ENCODE data around the gene RBM33.

RBM33 gene

DNA sequence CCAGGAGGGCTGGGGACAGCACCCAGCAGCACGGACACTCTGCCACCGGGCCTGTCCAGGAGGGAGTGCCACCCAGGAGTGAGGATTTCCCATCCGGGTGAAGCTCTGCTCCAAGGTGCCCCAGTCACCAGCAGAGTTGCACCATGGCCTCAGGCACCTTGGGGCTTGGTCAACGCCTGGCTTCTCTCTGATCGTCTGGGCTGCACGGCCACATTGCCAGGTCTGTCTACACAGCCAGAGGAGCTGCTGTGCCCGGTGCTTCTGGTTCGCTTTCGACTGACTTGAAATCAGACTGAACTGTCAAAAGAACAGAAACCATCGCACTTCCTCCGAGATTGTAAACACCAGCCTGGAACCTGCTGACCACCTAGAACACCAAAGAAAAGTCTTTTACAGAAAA is 155.8 kb downstream of the RBM33 start:
- no peak for DNase-seq

DNA sequence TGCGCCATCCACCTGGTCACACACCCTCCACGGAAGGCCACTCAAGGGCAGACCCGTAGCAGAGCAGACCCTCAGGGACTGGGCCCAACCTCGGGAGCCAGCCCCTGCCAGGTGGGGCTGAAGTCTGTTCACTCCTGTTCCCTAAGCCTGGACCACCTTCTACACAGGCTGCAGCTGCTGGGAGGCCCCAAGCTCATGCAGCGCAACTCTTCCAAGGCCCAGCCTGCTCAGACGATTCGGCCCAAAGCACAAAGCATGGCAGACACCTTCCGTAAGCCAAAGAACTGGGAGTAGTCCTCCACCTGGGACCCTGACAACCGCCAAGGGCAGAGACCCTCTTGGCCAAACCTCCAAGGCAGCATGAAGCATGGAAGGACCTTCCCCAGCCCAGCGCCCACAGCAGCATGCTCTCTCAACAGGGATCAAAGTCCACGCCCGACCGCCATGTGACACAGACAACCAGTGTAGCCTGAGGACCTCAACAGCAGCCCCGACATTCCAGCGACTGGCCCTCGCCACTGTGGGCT is 156.3 kb downstream of the RBM33 start:
- DNase-seq: no peak

DNA sequence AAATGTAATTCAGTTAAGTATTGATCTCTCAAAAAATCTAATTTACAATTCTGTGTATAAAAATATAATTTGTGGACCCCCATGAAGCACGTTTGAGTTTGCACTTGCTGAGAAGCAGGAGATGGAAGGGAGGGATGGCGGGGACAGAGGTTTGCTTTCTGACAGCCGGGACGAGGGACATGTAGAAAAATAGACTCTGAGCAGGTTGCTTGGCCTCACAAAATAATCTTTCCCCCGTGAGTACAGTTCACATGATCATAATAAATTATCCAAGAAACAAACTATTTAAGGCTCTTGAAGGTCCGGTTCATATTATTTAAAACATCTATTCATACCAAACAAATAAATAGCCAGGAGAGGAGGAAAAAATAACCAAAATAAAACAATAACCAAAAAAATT is 157.8 kb downstream of the RBM33 start:
- no peak for DNase-seq

DNA sequence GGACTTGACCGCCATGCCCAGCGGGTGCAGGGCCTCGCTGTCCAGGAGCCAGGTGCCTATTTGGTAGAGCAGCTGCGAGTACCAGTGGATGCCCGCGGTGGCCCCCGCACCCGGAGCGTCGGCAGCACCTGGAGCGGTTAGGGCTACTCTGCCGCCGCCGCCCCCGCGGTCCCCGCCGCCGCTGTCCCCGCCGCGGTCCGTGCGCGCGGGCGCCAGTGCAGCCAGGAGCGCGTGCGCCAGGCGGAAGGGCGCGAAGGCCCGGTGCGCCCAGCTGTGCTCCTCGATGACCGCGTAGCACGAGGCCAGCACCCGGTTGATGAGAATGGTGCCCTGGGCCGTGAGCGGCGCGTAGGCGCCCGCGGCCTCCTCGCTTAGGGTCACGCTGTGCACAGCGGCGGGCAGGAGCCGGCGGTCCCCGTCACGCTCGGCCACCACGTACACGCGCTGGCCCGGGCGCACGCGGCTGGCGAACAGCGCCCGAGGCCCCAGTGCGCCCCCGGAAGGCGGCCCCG is 158.5 kb downstream of the RBM33 start:
- DNase-seq: no peak

DNA sequence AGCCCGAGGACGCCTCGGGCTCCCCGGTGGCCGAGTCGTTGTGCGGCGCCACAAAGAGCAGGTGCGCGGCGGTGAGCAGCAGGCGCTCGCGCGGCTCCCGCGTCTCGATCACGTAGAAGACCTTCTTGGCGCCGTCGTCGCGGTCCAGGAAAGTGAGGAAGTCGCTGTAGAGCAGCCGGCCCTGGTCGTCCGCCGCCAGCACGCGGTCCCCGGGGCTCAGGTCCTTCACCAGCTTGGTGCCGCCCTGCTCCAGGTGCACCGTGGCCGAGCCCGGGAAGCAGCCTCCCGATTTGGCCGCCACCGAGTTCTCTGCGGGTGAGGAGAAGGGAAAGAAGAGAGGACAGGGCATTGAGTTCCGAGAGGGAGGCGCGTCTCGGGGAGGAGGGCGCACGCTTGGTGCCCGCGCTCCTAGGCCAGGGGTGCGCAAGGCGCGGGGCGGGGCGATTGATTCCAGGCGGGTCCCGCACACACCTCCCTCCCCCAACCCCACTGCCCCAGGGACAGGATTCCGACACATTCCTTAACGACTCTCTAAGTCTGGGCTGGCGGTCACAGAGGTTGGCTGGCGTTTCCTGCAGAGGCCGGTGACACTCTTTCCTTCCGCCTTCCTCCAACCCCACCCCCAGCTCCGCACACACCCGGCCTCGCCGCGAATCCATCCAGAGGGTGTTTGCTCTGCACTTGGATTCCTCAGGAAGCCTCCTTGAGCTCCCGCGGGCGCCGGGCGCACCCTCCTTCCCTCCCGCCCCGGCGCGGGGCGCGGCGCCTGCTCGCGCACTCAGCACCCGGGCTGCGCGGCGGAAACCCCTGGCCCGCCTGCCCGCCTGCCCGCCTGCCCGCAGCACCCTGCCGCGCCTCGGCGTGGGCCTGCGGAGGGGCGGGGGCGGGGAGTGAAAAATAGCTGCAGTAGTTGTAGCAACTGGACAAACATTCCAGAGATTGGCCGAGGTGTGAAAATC is 159.2 kb downstream of the RBM33 start:
- DNase-seq: no peak

DNA sequence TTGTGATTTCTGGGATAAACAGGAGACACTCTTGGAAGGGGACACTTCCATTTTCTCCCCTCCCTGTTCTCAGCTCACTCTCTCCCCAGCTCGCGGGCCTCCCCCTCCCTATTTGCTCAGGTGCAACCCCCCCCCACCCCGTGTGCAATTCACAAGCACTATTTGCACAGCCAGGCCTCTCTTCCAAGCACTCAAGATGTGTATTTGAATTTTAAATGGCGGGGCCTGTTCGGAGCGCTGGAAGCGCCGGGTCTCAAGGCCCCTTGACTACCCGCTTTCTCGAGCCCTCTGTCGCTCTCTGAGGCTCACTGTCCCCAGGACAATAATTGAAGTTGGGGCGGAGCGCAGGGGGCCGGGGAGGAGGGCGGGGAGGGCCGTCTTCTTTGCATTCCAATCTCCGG is 160.0 kb downstream of the RBM33 start:
- DNase-seq: no peak

DNA sequence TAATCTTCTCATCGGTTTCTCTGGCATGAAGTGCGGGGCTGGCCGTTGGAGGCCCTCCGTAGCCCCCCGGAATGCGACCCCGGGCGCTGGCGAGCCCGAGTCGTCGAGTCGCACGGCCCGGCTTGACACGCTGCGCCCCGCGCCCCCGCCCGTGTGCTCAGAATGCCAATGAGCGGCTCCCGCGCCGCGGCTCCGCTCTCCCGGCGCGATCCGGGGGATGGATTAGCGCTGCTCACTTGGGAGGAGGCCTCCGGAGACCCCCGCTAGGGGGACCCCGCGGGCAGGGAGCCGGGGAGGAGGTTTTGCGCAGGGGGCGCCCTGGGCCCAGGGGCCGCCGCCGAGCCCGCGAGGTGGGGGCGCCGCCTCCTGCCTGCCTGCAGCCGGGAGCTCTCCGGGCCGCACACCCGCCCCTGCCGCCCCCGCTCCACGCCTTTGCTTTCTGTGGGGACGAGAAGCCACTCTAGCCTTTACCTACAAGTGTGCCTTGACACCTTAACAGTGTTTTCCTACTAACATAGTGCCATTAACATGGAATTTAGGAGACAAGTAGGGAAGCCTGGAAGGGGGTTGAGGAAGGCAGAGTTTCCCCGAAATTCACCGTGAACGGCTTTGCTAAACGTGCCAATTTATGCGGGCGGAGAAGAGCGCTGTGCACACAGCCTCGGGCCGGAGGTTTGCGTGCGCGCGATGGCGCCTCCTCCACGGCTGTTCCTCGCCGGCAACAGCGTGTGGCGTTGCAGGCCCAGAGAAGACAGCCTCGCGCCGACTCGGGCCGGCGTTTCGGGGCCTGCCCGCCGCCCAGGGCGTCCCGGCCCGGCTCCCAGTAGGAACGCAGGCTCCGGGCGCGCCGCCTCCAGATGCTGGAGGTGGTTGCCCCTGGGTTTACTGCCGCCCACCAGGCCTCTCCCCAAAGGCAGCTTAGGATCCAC is 160.7 kb downstream of the RBM33 start:
- peak; percentile 41 for DNase-seq

DNA sequence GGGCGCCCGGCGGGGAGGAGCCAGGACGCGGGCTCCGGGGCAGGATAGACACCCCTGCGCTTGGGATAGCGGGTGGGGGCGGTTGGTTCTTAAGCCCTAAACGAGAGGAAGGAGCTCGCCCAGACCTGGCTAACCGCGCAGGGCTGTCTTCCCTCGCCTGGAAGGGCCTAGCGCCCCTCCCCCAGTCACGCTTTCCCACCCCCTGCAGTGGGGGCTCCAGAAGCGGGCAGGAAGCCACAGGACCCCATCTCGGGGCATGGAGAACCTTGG is 161.3 kb downstream of the RBM33 start:
- no peak for DNase-seq

DNA sequence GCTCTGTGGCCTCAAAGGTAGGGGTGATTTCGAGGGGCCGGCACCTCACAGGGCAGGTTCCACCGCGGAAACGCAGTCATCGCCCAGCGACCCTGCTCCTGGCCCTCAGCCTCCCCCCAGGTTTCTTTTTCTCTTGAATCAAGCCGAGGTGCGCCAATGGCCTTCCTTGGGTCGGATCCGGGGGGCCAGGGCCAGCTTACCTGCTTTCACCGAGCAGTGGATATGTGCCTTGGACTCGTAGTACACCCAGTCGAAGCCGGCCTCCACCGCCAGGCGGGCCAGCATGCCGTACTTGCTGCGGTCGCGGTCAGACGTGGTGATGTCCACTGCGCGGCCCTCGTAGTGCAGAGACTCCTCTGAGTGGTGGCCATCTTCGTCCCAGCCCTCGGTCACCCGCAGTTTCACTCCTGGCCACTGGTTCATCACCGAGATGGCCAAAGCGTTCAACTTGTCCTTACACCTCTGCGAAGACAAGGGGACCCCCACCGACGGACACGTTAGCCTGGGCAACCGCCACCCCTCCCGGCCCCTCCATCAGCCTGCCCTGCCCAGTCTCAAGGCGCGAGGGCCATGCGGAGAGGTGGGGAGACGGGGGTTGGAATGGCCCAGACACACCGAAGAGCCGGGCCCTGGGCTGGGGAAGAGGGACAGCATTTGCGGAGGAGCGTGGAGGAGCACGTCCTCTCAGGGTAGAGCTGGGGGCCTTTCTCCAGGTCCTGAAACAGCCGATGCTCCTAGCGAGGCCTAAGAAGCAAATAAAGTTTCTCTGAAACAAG is 161.8 kb downstream of the RBM33 start:
- no peak for DNase-seq

DNA sequence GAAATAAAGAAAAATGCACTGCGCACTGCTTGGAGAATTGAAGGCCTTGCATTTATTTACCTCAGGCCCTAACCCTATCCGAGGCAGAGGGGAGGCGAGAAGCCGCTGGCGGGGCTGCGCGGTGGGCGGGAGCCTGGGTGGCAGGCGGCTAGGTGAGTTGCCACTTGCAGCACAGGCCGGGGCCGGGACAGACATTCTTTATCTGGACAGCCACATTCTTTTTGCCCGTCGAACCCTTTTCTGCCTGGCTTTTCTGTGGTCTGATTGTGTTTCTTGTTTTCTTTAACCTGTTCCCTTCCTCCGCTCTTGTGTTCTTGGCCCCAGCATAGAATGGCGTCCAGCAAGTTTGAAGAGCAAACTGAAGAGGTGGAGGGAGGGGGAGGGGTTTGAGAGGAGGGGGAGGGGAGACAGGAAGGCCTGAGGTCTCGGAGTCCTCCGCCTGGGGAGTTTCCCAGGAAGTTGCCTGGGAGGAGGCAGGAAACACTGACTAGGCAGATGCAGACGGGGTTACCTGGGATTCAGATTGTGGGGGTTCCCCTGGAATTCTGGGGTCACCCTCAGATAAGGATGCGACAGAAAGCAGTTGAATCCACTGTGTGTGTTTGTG is 162.7 kb downstream of the RBM33 start:
- DNase-seq: no peak

DNA sequence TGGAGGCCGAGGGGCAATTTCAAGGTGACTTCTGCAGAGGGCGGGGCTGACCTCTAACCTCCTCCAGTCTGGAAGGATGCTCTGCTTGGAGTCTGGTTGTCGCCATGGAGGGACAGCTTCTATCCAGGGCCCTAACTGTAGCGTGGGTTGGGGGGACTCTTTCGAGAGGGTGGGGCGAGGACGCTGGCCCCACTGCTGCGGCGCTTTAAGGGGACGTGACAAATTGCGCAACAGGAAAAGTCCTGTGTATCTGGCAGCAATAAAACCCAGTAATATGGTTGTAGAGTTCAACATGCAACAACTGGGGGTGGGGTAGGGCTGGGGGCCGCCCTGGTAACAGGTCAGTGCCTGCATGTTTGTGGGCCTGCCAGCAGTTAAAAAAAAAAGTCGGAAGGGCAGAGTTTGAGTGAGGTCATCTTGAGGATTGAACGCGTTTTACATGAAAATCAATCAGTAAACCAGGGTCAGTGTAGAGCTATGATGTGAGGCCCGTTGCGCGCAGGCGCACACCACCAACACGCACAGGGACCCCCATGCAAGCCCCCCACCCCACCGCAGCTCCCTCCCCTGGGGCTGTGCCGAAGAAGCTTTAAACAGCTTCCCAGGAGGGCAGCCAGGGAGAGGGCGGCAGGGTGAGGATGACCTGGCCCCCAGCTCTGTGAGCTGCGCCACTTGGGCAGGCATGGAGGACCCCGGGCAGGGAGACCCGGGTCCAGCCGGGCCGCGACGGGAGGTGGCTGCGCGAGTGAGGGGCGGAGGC is 163.5 kb downstream of the RBM33 start:
- DNase-seq: no peak

DNA sequence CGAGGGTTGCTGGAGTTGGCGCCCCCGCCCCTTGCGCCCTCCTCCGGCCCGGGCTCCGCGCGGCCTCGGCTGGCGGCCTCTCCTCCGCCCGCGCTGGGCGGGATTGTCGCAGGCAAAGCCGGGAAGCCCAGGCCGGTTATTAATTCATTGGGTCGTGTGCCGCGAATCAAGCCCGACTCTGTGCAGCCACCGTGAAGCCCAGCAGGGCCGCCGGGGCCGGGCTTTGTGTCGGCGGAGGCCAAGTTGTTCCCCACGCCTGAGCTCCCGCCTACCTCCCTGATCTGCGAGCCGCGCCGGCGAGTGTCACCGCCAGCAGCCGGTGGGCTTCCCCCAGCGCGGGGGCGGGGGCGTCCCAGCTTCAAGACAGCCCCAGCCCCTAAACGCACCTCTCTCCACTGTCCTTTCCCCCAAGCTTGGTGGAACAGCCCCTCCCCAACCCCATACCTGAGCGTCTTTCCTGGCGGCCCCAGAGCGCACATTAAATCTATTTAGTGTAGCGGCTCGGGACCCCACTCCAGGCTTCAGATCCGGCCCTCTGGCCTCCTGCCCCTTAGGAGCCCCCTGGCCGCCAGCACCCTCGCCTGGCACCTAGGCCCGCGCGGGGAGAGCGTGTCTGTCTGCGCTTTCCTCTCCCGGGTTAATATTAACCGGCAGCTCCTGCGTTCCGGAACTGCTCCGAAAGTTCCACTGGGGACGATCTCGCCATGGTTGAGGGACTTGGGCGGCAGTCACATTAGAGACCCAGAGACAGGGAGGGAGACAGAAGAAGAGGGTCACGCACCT is 164.3 kb downstream of the RBM33 start:
- DNase-seq: no peak

DNA sequence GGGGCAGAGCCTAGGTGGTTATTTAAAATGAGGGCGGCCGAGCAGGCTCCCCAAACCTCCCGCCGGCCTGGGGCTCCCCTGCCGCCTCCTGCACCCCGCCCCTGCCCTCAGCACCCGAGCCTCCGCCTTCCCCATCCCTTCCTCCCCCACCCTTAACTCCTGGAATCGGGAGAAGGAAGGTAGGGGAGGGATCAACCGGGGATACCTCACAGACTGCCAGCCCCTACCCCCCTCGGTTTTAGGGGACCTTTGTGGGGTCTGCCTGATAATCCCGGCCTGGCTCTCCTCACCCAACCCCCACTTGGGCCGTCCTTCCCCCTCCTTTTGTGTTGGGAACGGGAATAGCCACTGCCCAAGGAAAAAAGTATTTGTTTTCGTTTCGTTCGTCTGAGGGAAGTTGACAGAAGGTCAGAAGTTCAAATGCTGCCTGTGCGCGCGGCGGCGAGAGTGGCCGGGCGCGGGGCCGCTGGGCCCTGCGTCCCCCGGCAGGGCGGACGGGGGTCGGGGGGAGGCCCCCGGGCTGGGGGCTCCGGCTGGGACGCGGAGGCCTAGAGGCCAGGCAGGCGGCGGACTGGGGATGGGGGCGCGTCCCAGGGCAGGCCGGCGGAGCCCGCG is 165.0 kb downstream of the RBM33 start:
- DNase-seq: no peak

DNA sequence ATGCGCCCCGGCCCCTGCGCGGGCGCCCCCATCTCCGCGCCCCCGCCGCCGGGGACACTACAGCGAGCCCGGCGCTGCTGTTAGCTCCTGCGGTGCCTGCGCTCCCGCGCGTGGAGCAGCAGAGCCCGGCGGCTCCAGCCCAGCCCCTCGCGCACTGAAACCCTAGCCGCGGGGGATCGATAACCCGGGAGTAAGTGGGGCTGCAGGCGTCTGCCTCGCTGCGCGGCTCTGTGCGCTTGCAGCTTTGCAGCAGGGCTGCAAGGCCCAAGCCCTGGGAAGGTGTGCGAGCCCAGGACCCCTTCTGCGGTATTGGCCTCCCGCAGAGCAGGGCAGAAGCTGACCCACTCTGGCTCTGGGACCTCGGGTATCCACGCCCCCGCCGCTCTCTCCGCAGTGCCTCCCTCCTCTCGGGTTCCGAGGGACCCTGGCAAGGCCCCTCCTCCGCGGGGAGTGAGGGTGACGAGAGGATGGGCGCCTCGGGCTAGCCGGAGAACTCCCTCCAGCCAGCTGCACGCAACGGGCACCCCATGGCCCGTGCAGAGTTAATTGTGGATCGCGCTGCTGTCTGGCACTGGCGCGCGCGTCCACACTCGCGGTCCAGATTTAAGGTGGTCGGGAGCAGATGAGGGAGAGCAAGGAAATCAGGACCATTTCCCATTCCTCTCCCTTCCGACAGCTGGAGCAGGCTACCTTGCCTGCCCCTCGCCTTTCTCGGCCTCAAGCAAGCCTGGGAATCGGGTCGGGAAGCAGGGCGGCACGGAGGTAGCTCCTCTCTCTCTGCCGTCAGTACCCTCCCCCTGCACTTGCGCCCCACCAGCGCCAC is 165.7 kb downstream of the RBM33 start:
- no peak for DNase-seq

DNA sequence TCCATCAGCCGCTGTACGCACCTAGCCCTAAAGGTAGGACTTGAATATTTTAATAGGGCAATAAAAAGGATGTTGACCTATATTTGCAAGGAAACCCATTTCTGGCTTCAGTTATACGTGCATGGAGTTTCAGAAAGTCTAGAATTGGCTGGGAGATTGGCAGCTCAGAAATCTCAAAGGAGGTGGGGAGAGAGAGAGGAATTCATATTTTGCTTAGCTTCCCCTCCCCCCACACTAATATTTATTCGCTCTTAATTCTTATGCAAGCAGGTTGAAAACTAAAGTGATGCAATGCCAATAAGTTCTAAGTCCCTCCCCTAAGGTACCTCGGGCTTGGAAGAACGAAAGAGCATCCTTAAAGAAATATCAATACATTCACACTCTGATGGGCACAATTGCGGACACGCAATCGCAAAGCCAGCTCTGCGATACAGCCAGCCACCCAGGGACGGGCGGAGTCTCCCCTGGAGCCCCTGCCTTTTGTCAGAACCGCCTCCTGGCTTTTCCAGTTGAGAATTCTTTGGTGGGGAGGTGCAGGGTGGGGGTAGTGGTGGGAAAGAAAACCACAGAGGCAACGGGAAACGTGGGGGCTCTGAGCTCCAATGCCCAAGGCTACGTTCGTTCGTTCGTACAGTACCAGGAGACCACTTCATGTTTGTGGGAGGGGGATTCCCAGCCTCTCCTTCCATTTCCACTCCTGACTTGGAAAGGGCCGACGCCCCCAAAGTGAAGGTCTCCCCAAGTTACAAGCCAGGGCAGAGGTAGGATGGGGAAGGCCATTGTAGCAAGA is 166.5 kb downstream of the RBM33 start:
- DNase-seq: no peak

DNA sequence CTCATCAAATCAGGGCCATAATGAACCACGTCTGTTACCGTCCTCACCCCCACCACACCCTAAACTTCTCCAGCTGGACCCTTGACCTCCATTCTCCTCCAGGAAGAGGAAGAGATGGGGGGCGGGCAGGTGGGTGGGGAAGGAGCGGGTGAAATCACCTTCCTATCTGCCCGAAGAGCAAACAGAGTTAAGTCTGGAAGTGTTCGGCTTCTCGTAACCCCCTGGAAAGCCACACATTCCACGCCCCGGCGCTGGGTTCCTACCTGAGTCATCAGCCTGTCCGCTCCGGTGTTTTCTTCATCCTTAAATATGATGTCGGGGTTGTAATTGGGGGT is 167.1 kb downstream of the RBM33 start:
- DNase-seq: no peak

DNA sequence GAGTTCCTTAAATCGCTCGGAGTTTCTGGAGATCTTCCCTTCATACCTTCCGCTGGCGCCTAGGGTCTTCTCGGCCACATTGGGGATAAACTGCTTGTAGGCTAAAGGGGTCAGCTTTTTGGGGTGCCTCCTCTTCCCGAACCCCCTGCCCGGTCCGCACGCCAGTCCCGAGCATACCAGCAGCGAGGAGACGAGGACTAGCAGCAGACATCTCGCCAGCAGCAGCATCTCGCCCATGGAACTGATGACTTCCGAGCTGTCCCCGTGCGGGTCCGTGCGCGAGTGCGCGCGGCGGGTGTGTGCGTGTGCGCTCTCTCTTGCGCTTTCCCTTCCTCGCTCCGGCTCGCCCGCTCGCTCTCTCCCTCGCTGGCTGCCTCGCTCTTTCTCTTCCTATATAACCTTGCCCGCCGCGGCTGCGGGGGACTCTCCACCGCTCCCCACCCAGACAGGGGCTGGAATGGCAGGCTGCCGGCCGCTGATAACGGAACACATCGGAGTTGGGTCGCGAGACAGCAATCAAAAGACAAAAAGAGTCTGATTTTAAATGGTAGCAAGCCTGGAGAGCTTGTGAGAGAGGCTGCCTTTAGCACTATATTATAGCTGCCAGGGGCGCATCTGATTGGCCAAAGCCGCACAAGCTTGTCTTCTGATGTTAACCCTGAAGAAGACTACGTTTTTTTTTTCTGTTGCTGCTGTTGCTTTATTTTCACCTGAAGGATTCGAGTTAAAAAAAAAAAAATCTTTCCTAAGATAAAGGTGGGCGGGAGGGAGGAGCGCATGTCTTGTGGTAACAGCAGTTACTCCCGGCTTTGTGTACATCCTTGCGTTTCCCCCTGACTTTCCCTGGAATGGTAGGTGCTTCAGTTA is 167.7 kb downstream of the RBM33 start, which contains the start of gene SHH:
TSS of gene SHH (minus strand) at position 569 of the 867 bp plus-strand sequence. CDS start at position 228, 341 bp downstream.
- no peak for DNase-seq

Data from CD4-positive, alpha-beta T cell treated with Interleukin-10 for 1 hour (primary cell).